Glutamatergic neuron (in vitro differentiated cells): ENCODE data around the gene BUD31. TPM values are rescaled to one million over a fixed set of nuclear protein-coding genes. Genes with fewer than 3 reads are reported as not detected.

Experiments used
- DNase-seq: peaks from one replicate; pipeline ENCODE4 v3.0.0; 2022
- H3K27ac Mint-ChIP-seq: one replicate; pipeline ENCODE4 v1.8.0; 2020; ENCODE audit warnings: mild to moderate bottlenecking, mixed read lengths, inconsistent platforms; ENCODE audit not compliant: unreplicated experiment
- H3K27me3 Mint-ChIP-seq: one replicate; pipeline ENCODE4 v1.8.0; 2020; ENCODE audit warnings: mild to moderate bottlenecking, moderate library complexity, mixed read lengths, inconsistent platforms; ENCODE audit not compliant: unreplicated experiment
- H3K36me3 Mint-ChIP-seq: one replicate; pipeline ENCODE4 v1.8.0; 2020; ENCODE audit warnings: mild to moderate bottlenecking, mixed read lengths, inconsistent platforms; ENCODE audit not compliant: unreplicated experiment
- H3K4me1 Mint-ChIP-seq: one replicate; pipeline ENCODE4 v1.8.0; 2020; ENCODE audit warnings: mild to moderate bottlenecking, low read depth, mixed read lengths, inconsistent platforms; ENCODE audit not compliant: unreplicated experiment
- H3K4me3 Mint-ChIP-seq: one replicate; pipeline ENCODE4 v1.8.0; 2020; ENCODE audit warnings: mild to moderate bottlenecking, mixed read lengths, inconsistent platforms; ENCODE audit not compliant: unreplicated experiment
- H3K9me3 Mint-ChIP-seq: one replicate; pipeline ENCODE4 v1.8.0; 2020; ENCODE audit warnings: mild to moderate bottlenecking, moderate library complexity, mixed read lengths, inconsistent platforms; ENCODE audit not compliant: unreplicated experiment
- CTCF ChIP-seq: fragments of 200-600 bp; sonication (generic); IDR thresholded peaks from one replicate; pipeline ENCODE4 v1.5.0; 2021; ENCODE audit not compliant: partially characterized antibody, unreplicated experiment
- total RNA-seq: library from RNA; stranded (reverse); fragmentation: NEBNext Ultra II Directional; extraction: Animal tissue kit (Norgen Biotek cat#: 25700); gene quantifications from one replicate; pipeline ENCODE4 v1.2.1, GENCODE V29; 2021; ENCODE audit not compliant: unreplicated experiment

BUD31 gene
- total RNA-seq, 1 donor from 2014 or later: 73.9 TPM

GRCh38 chr7:99392046-99392445 is 16.7 kb upstream of the BUD31 start:
- Mint-ChIP-seq H3K27ac (no peak overlapping the region), H3K4me1 (no peaks in the 10 kb centered on the region), H3K27me3 (peaks cover 10% of the 10 kb centered on the region), H3K9me3 (peaks cover 5% of the 10 kb centered on the region), H3K4me3 (peak overlapping the region; percentile 71), H3K36me3 (no peaks in the 10 kb centered on the region)
- TF ChIP-seq CTCF: no peak
- DNase-seq: no peak

- peak; percentile 80 for DNase-seq
- Mint-ChIP-seq H3K4me1 (no peaks in the 10 kb centered on the region), H3K4me3 (peak overlapping the region; percentile 93), H3K9me3 (peaks cover 5% of the 10 kb centered on the region), H3K36me3 (no peaks in the 10 kb centered on the region), H3K27me3 (peaks cover 10% of the 10 kb centered on the region), H3K27ac (peak overlapping the region; percentile 86)
- no peak for TF ChIP-seq CTCF
These were observed 16.0 kb upstream of the BUD31 start for GRCh38 chr7:99392659-99393354.

- Mint-ChIP-seq H3K27ac (peak overlapping the region; percentile 86), H3K9me3 (peaks cover 6% of the 10 kb centered on the region), H3K4me3 (peak overlapping the region; percentile 93), H3K27me3 (peaks cover 10% of the 10 kb centered on the region), H3K36me3 (no peaks in the 10 kb centered on the region), H3K4me1 (no peaks in the 10 kb centered on the region)
- no peak for TF ChIP-seq CTCF
- DNase-seq: peak; percentile 87
These were observed 15.2 kb upstream of the BUD31 start for GRCh38 chr7:99393355-99394187.

GRCh38 chr7:99394188-99394502 is 14.6 kb upstream of the BUD31 start:
- Mint-ChIP-seq H3K4me3 (peak overlapping the region; percentile 93), H3K4me1 (no peaks in the 10 kb centered on the region), H3K36me3 (no peaks in the 10 kb centered on the region), H3K27me3 (peaks cover 10% of the 10 kb centered on the region), H3K27ac (peak overlapping the region; percentile 64), H3K9me3 (peaks cover 9% of the 10 kb centered on the region)
- no peak for TF ChIP-seq CTCF
- DNase-seq: no peak
